Measurements from ENCODE around the gene KIF16B. TPM values are rescaled to one million over a fixed set of nuclear protein-coding genes. Genes with fewer than 3 reads are reported as not detected.

KIF16B gene
- total and polyA plus RNA-seq, 2 donors (not counting 3 experiments of a cell fraction or from before 2014, with no cell fraction given) = 2.9 to 8.8 TPM

GRCh38 chr20:16393297-16393696 is 180.0 kb downstream of the KIF16B start:
- FAIRE-seq = no peak
- BruUV-seq (replicated peaks) = no TSS peak
- TF ChIP-seq EZH2 (IDR thresholded peaks at IDR 0.05; ENCODE audit: borderline replicate concordance, low read depth, low read length, severe bottlenecking) (no peak), FOS (IDR thresholded peaks at IDR 0.05; ENCODE audit: borderline replicate concordance, insufficient read depth, low read length) (no peak), MYC (IDR thresholded peaks at IDR 0.05; ENCODE audit: low read depth, low read length) (no peak), POLR2AphosphoS5 (IDR thresholded peaks at IDR 0.05; ENCODE audit: insufficient read depth, low read depth, low read length) (no peak), CTCF (IDR thresholded peaks at IDR 0.05; ENCODE audit: extremely low read depth in 1 of 2, insufficient read depth in 1 of 2, low read depth in 1 of 2, low read length in 2 of 2) (no peak), MAX (IDR thresholded peaks at IDR 0.05; ENCODE audit: insufficient read depth, insufficient read length) (no peak), JUN (IDR thresholded peaks at IDR 0.05; ENCODE audit: borderline replicate concordance, insufficient read depth, insufficient read length, low read depth) (no peak), GATA2 (IDR thresholded peaks at IDR 0.05; ENCODE audit: insufficient read depth, insufficient read length, low read depth, low read length) (no peak), POLR2A (IDR thresholded peaks at IDR 0.05; ENCODE audit: low read depth, low read length) (no peak)

More at GRCh38 chr20:16393297-16393696, 180.0 kb downstream of the KIF16B start:
- no peak overlapping the region for H3K4me3 ChIP-seq (replicated peaks in 1 of 3; ENCODE audit: insufficient read depth in 1 of 3, low read depth in 1 of 3, low read length in 3 of 3)
- H2AFZ ChIP-seq (ENCODE audit: low read depth, low read length) = no peak overlapping the region
- no peaks in the 10 kb centered on the region for H4K20me1 ChIP-seq (replicated peaks; ENCODE audit: control insufficient read depth, extremely low read depth, insufficient read depth, low read length)
- H3K9me3 ChIP-seq (replicated peaks; ENCODE audit: control insufficient read depth, insufficient read depth, low read length) = no peaks in the 10 kb centered on the region
- DNase-seq (ENCODE audit: low read depth, low spot score) = no peak
- ChIA-PET POLR2A (no interaction called here), CTCF (no interaction called here)
- H3K36me3 ChIP-seq (ENCODE audit: control insufficient read depth in 2 of 2, extremely low read depth in 1 of 2, insufficient read depth in 2 of 2, low read length in 2 of 2) = no peaks in the 10 kb centered on the region
- no peak overlapping the region for H3K27ac ChIP-seq (ENCODE audit: insufficient read depth, low read depth, low read length)
- H3K9me1 ChIP-seq (replicated peaks; ENCODE audit: control insufficient read depth, extremely low read depth, insufficient read depth, low read length) = no peaks in the 10 kb centered on the region
- no peak overlapping the region for H3K4me2 ChIP-seq (ENCODE audit: insufficient read depth, low read length)
- no peaks in the 10 kb centered on the region for H3K79me2 ChIP-seq (ENCODE audit: control insufficient read depth, insufficient read depth, low read length)
- no peaks in the 10 kb centered on the region for H3K27me3 ChIP-seq (ENCODE audit: control insufficient read depth in 2 of 2, insufficient read depth in 2 of 2, low read length in 2 of 2)
- H3K4me1 ChIP-seq (ENCODE audit: control insufficient read depth, extremely low read depth, insufficient read depth, low read length) = no peaks in the 10 kb centered on the region
- no peak overlapping the region for H3K9ac ChIP-seq (replicated peaks; ENCODE audit: extremely low read depth, insufficient read depth, low read length)
- intact Hi-C loops (cut with micrococcal nuclease) (no loop called here), dilution Hi-C loops (cut with MboI; ENCODE audit: extremely low pct_ligation_motif_present, low sequenced_read_pairs) (no loop called here)
